ENCODE results near the gene AGO1.

DNA sequence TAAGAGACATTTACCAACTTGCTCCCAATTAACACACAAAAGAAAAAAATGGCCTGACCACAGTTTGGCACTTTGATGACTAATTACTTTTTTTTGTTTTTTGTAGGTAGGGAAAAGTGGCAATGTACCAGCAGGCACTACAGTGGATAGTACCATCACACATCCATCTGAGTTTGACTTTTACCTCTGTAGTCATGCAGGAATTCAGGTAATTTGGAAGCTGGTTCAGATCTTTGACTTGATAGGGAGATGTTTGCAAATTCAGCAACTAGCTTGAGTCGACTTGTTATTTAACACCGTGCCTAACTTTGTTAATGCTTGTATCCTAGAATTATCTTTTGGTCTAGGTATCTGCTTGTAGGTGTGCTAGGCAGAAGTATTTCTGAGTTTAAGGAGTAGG lies 33.0 kb upstream of the AGO1 start:
- TF ChIP-seq POLR2A (IDR thresholded peaks at IDR 0.05) (no peak), POLR2AphosphoS5 (IDR thresholded peaks at IDR 0.05) (no peak)
- TF ChIP-seq, protein P1, sequence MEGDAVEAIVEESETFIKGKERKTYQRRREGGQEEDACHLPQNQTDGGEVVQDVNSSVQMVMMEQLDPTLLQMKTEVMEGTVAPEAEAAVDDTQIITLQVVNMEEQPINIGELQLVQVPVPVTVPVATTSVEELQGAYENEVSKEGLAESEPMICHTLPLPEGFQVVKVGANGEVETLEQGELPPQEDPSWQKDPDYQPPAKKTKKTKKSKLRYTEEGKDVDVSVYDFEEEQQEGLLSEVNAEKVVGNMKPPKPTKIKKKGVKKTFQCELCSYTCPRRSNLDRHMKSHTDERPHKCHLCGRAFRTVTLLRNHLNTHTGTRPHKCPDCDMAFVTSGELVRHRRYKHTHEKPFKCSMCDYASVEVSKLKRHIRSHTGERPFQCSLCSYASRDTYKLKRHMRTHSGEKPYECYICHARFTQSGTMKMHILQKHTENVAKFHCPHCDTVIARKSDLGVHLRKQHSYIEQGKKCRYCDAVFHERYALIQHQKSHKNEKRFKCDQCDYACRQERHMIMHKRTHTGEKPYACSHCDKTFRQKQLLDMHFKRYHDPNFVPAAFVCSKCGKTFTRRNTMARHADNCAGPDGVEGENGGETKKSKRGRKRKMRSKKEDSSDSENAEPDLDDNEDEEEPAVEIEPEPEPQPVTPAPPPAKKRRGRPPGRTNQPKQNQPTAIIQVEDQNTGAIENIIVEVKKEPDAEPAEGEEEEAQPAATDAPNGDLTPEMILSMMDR (IDR thresholded peaks at IDR 0.05 in 8 of 11, conservative IDR thresholded peaks at IDR 0.05 in 3 of 11): no peak
